ENCODE data around the gene SCIN.
"Not testable (repeated sequence)": the region's sequence is repeated elsewhere in the genome, so short reads cannot be mapped to it uniquely, and the experiment has no call there.

SCIN gene

GRCh38 chr7:12570534-12571461, at the start of gene SCIN:
Gene SCIN, plus strand, starts transcription at chr7:12570720. Its CDS starts 67 bp downstream, at chr7:12570787.
- no peak for DNase-seq (ENCODE audit: low read depth in 3 of 3)

GRCh38 chr7:12524794-12525386, 45.6 kb upstream of the SCIN start:
- no peak for DNase-seq (ENCODE audit: low read depth in 3 of 3)

GRCh38 chr7:12526693-12527092, 43.8 kb upstream of the SCIN start:
- not testable (repeated sequence) for DNase-seq (ENCODE audit: low read depth in 3 of 3)

- not testable (repeated sequence) for DNase-seq (ENCODE audit: low read depth in 3 of 3)
These were observed 42.9 kb upstream of the SCIN start for GRCh38 chr7:12527670-12528069.

GRCh38 chr7:12529971-12530710, 40.4 kb upstream of the SCIN start:
- no peak for DNase-seq (ENCODE audit: low read depth in 3 of 3)

GRCh38 chr7:12531784-12532183, 38.7 kb upstream of the SCIN start:
- DNase-seq (ENCODE audit: low read depth in 3 of 3): no peak

GRCh38 chr7:12534046-12534445, 36.5 kb upstream of the SCIN start:
- DNase-seq (ENCODE audit: low read depth in 3 of 3): no peak

- DNase-seq (ENCODE audit: low read depth in 3 of 3): no peak
These were observed 30.8 kb upstream of the SCIN start for GRCh38 chr7:12539681-12540080.

- DNase-seq (ENCODE audit: low read depth in 3 of 3): no peak
These were observed 29.7 kb upstream of the SCIN start for GRCh38 chr7:12540850-12541249.

GRCh38 chr7:12543586-12543985, 26.9 kb upstream of the SCIN start:
- DNase-seq (ENCODE audit: low read depth in 3 of 3): no peak

- no peak for DNase-seq (ENCODE audit: low read depth in 3 of 3)
These were observed 21.4 kb upstream of the SCIN start for GRCh38 chr7:12549106-12549505.

- DNase-seq (ENCODE audit: low read depth in 3 of 3): no peak
These were observed 19.6 kb upstream of the SCIN start for GRCh38 chr7:12550956-12551355.

GRCh38 chr7:12552876-12553275, 17.6 kb upstream of the SCIN start:
- no peak for DNase-seq (ENCODE audit: low read depth in 3 of 3)

- no peak for DNase-seq (ENCODE audit: low read depth in 3 of 3)
These were observed 17.1 kb upstream of the SCIN start for GRCh38 chr7:12553416-12553815.

GRCh38 chr7:12554351-12554750, 16.2 kb upstream of the SCIN start:
- DNase-seq (ENCODE audit: low read depth in 3 of 3): no peak

GRCh38 chr7:12554872-12555271, 15.6 kb upstream of the SCIN start:
- no peak for DNase-seq (ENCODE audit: low read depth in 3 of 3)

GRCh38 chr7:12555695-12556094, 14.8 kb upstream of the SCIN start:
- not testable (repeated sequence) for DNase-seq (ENCODE audit: low read depth in 3 of 3)

- DNase-seq (ENCODE audit: low read depth in 3 of 3): not testable (repeated sequence)
These were observed 14.3 kb upstream of the SCIN start for GRCh38 chr7:12556139-12556792.

GRCh38 chr7:12557282-12557681, 13.2 kb upstream of the SCIN start:
- DNase-seq (ENCODE audit: low read depth in 3 of 3): no peak

GRCh38 chr7:12564996-12565764, 5.3 kb upstream of the SCIN start:
- no peak for DNase-seq (ENCODE audit: low read depth in 3 of 3)

GRCh38 chr7:12565873-12566272, 4.6 kb upstream of the SCIN start:
- no peak for DNase-seq (ENCODE audit: low read depth in 3 of 3)

Measured in stimulated activated CD4-positive, alpha-beta T cell treated with anti-CD3 and anti-CD28 coated beads, TNF-alpha, amount 100 ng/mL, for 48 hours (primary cell).